K562 (cell line): ENCODE results near the gene RNF217. TPM values are rescaled to one million over a fixed set of nuclear protein-coding genes. Genes with fewer than 3 reads are reported as not detected.

Source experiments
- ATAC-seq: fragments of 200-7000 bp; cut with Tn5 transposase; 3 replicates; pipeline ENCODE4 v1.9.1; 2020; ENCODE audit warnings: moderate library complexity
- BruUV-seq: library from RNA; stranded (reverse); fragments of 400-500 nt; replicated peaks from 2 replicates; lab custom pipeline; 2021; lab: Mats Ljungman, UMichigan
- CTCF ChIA-PET: fragments of 300-600 bp; formaldehyde crosslinking; extraction: SDS; loops from one replicate; lab custom pipeline; 2021; ENCODE audit warnings: low intra/inter-chr PET ratio; lab: Yijun Ruan, JAX
- POLR2A ChIA-PET: fragments of 300-600, 350-650 bp; sonication (Branson Sonifier 250); formaldehyde crosslinking; extraction: SDS; loops from one replicate; lab custom pipeline; 2021; ENCODE audit warnings: antibody characterized with exemption, inconsistent platforms; lab: Yijun Ruan, JAX
- DNase-seq, 4 experiments: peaks; one replicate each; pipeline versions ENCODE4 v3.0.0 to v3.0.0-alpha.2; 2011 to 2018; ENCODE audit warnings: low spot score in 3 of 4, mixed read lengths in 3 of 4; ENCODE audit errors: extremely low read depth in 1 of 4
- FAIRE-seq: peaks from 2 replicates; lab custom pipeline; 2011; peaks lifted over from hg19 to GRCh38; lab: Jason Lieb, UNC
- H2AFZ ChIP-seq: 2 replicates; pipeline ENCODE4 v1.6.0; 2011; ENCODE audit warnings: low read depth, low read length, control low read depth, inconsistent platforms
- H3K27ac ChIP-seq: fragments of 200-600 bp; 3 replicates; pipeline ENCODE4 v1.8.0; 2011; ENCODE audit warnings: low read depth, mild to moderate bottlenecking, control low read depth, inconsistent platforms, low read length, moderate library complexity, mixed read lengths; ENCODE audit errors: extremely low read depth
- H3K27me3 ChIP-seq, 2 experiments: fragments of 300-600 bp in 1 of 2; 2 replicates in 1 of 2; 3 replicates in 1 of 2; pipeline versions ENCODE4 v1.6.0 to v1.8.0; 2011; ENCODE audit warnings: inconsistent platforms in 2 of 2, low read length in 2 of 2, mild to moderate bottlenecking in 1 of 2, mixed read lengths in 1 of 2, moderate library complexity in 1 of 2; ENCODE audit not compliant: control insufficient read depth in 2 of 2, insufficient read depth in 2 of 2
- H3K36me3 ChIP-seq: fragments of 300-600 bp; 3 replicates; pipeline ENCODE4 v1.8.0; 2011; ENCODE audit warnings: mild to moderate bottlenecking, low read length, inconsistent platforms; ENCODE audit not compliant: control insufficient read depth, insufficient read depth
- H3K4me1 ChIP-seq, 2 experiments: fragments of 200-600 bp in 1 of 2; replicated peaks in 1 of 2; 2 replicates in 1 of 2; 3 replicates in 1 of 2; pipeline versions ENCODE4 v1.5.1 to v1.8.0; 2011; ENCODE audit warnings: inconsistent platforms in 2 of 2, low read length in 2 of 2, mild to moderate bottlenecking in 1 of 2, mixed read lengths in 1 of 2, moderate library complexity in 1 of 2; ENCODE audit not compliant: control insufficient read depth in 2 of 2, insufficient read depth in 2 of 2
- H3K4me2 ChIP-seq: 2 replicates; pipeline ENCODE4 v1.6.1; 2011; ENCODE audit warnings: low read length, control low read depth, inconsistent platforms, mixed read lengths; ENCODE audit not compliant: insufficient read depth
- H3K4me3 ChIP-seq: fragments of 200-600 bp; sonication (generic), shearing (Covaris generic); 2 replicates; pipeline ENCODE4 v1.5.1; 2016; ENCODE audit warnings: control low read depth, inconsistent platforms
- H3K79me2 ChIP-seq: fragments of 200-600 bp; 3 replicates; pipeline ENCODE4 v1.8.0; 2011; ENCODE audit warnings: low read length, inconsistent platforms; ENCODE audit not compliant: control insufficient read depth, insufficient read depth
- H3K9ac ChIP-seq, 2 experiments: 2 replicates each; pipeline versions ENCODE4 v1.6.0 to v1.6.1; 2011; ENCODE audit warnings: low read depth in 2 of 2, low read length in 2 of 2, control low read depth in 1 of 2, inconsistent platforms in 1 of 2, mild to moderate bottlenecking in 1 of 2, mixed read lengths in 1 of 2; ENCODE audit not compliant: insufficient read depth in 1 of 2
- H3K9me1 ChIP-seq: one replicate; pipeline ENCODE4 v1.6.0; 2011; ENCODE audit warnings: inconsistent platforms, mild to moderate bottlenecking, low read length, moderate library complexity; ENCODE audit not compliant: control insufficient read depth, insufficient read depth
- H3K9me3 ChIP-seq: replicated peaks from 2 replicates; pipeline ENCODE4 v1.5.1; 2011; ENCODE audit warnings: low read depth, low read length, inconsistent platforms; ENCODE audit not compliant: control insufficient read depth, insufficient read depth
- H4K20me1 ChIP-seq: replicated peaks from 2 replicates; pipeline ENCODE4 v1.6.1; 2011; ENCODE audit warnings: low read length, inconsistent platforms, mixed read lengths; ENCODE audit not compliant: control insufficient read depth, insufficient read depth
- CC2D1A ChIP-seq: fragments of 450-650 bp; IDR thresholded peaks from 2 replicates; pipeline ENCODE4 v1.6.1; 2017; ENCODE audit warnings: mild to moderate bottlenecking
- KLF16 ChIP-seq: IDR thresholded peaks from 2 replicates; pipeline ENCODE4 v1.6.1; 2016; ENCODE audit warnings: antibody characterized with exemption
- MAFG ChIP-seq: fragments of 450-650 bp; conservative IDR thresholded peaks from 2 replicates; pipeline ENCODE4 v1.6.1; 2016; ENCODE audit warnings: missing genetic modification characterization, missing compliant biosample characterization
- MYNN ChIP-seq, 2 experiments: sonication (generic); formaldehyde crosslinking in 1 of 2; IDR thresholded peaks; 2 replicates each; pipeline versions ENCODE4 v1.5.0 to v1.6.1; 2016 to 2020; ENCODE audit warnings: antibody characterized with exemption in 1 of 2, missing genetic modification reagents in 1 of 2
- NR4A1 ChIP-seq, 2 experiments: fragments of 250-450 bp in 1 of 2; fragments of 450-650 bp in 1 of 2; sonication (Bioruptor Pico) in 1 of 2; IDR thresholded peaks; 2 replicates each; pipeline versions ENCODE4 v1.4.0 to v1.6.1; 2016 to 2020; ENCODE audit warnings: mild to moderate bottlenecking in 2 of 2, missing compliant biosample characterization in 1 of 2, missing genetic modification characterization in 1 of 2, moderate library complexity in 1 of 2
- PHTF2 ChIP-seq: fragments of 250-450 bp; sonication (Bioruptor Pico); IDR thresholded peaks from 2 replicates; pipeline ENCODE4 v1.5.0; 2021; ENCODE audit warnings: mild to moderate bottlenecking
- RAD21 ChIP-seq, 2 experiments: fragments of 250-450 bp in 1 of 2; fragments of 450-650 bp in 1 of 2; sonication (Bioruptor Pico) in 1 of 2; formaldehyde crosslinking in 1 of 2; IDR thresholded peaks in 1 of 2; conservative IDR thresholded peaks in 1 of 2; 2 replicates each; pipeline versions ENCODE4 v1.4.0 to v1.8.0; 2020 to 2022; ENCODE audit warnings: mild to moderate bottlenecking in 2 of 2, moderate library complexity in 1 of 2
- RCOR1 ChIP-seq, 2 experiments: IDR thresholded peaks; 2 replicates each; pipeline ENCODE4 v1.6.1; 2012; ENCODE audit warnings: low read depth in 2 of 2, low read length in 2 of 2, borderline replicate concordance in 1 of 2, improper control_type of control experiment in 1 of 2
- YBX1 ChIP-seq: fragments of 450-650 bp; IDR thresholded peaks from 2 replicates; pipeline ENCODE4 v1.7.1; 2016; ENCODE audit warnings: mild to moderate bottlenecking
- ZNF23 ChIP-seq: fragments of 250-450 bp; sonication (Bioruptor Pico); IDR thresholded peaks from 2 replicates; pipeline ENCODE4 v1.4.0; 2020; ENCODE audit warnings: mild to moderate bottlenecking
- WGBS: fragments of 100-300 bp; shearing (Covaris generic); methylation state at CpG from one replicate; pipeline ENCODE4 v1.1.6; 2016; ENCODE audit warnings: low coverage, mixed read lengths; ENCODE audit not compliant: insufficient coverage; ENCODE audit errors: missing lambda C conversion rate; 5-methylcytosine and 5-hydroxymethylcytosine counted together
- in situ Hi-C: fragments of 300-500 bp; cut with MboI; formaldehyde crosslinking; loops from 4 replicates; pipeline ENCODE4 v1.15.0; 2018; ENCODE audit warnings: inconsistent platforms, mixed read lengths
- intact Hi-C: fragments of 100-400 bp; cut with micrococcal nuclease; formaldehyde crosslinking; loops from 2 replicates; pipeline ENCODE4 v1.14.2; 2022
- polyA plus RNA-seq, 8 experiments: library from polyadenylated mRNA; depleted of rRNA in 4 of 8; stranded (reverse) in 5 of 8; unstranded in 3 of 8; fragments of >200 nt; fragmentation: Nextera tagmentation in 2 of 8; fragmentation: Illumina TruSeq in 1 of 8; extraction: Ambion mirVana in 2 of 8; extraction: Trizol in 1 of 8; gene quantifications; 2 replicates each; pipeline versions ENCODE4 v1.2.1 to v1.2.3, GENCODE V29; 2011 to 2014; ENCODE audit warnings: inconsistent platforms in 1 of 8, missing spikeins in 1 of 8
- total RNA-seq, 7 experiments: library from RNA; depleted of rRNA in 6 of 7; stranded (reverse); fragments of >200 nt in 6 of 7; fragmentation: Illumina TruSeq in 2 of 7; extraction: Trizol in 2 of 7; gene quantifications; 2 replicates each; pipeline versions ENCODE4 v1.2.1 to v1.2.3, GENCODE V29; 2011 to 2021; ENCODE audit warnings: low replicate concordance in 1 of 7
- TF ChIP-seq, protein P1 (sequence below): fragments of 450-650 bp; IDR thresholded peaks from 2 replicates; pipeline ENCODE4 v1.6.1; 2017; ENCODE audit warnings: antibody characterized with exemption, mild to moderate bottlenecking
- TF ChIP-seq, protein P2 (sequence below): fragments of 450-650 bp; IDR thresholded peaks from 2 replicates; pipeline ENCODE4 v1.6.1; 2017; ENCODE audit warnings: antibody characterized with exemption

The RNF217 gene
- total and polyA plus RNA-seq, 9 of the 15 experiments (the other 6 are each of a cell fraction or from before 2014, with no cell fraction given) = 2.9 to 25.6 (median 12.0) TPM

GRCh38 chr6:125082908-125083683 is 120.9 kb downstream of the RNF217 start:
- Histone ChIP-seq H3K4me3 (no peak overlapping the region), H3K9me1 (no peaks in the 10 kb centered on the region), H3K9me3 (no peaks in the 10 kb centered on the region), H2AFZ (peak overlapping the region; percentile 44; the same call in 1 of the 2 replicates), H3K79me2 (peaks cover 26% of the 10 kb centered on the region), H3K9ac (peak overlapping the region in 1 of 2 experiments; percentile 65; a peak in 2 of 4 replicates), H3K4me2 (peak overlapping the region; percentile 54), H3K27ac (peak overlapping the region; percentile 86), H4K20me1 (no peaks in the 10 kb centered on the region), H3K36me3 (peaks cover 44% of the 10 kb centered on the region), H3K4me1 (peaks cover 3 to 59% of the 10 kb centered on the region in 2 experiments), H3K27me3 (no peaks in the 10 kb centered on the region)
- BruUV-seq = no TSS peak
- ChIA-PET POLR2A (interaction anchor here (0.6 to 1.5 kb wide), 6 partner anchors 10 to 412 kb away, joined by 3 to 7 read pairs (median 4); no protein-coding TSS in a partner anchor), CTCF (interaction anchor here (0.6 kb wide), 1 partner anchor 262 kb away, joined by 3 read pairs; no protein-coding TSS in a partner anchor)
- DNase-seq = peak; percentile 57 to 95 (median 70)
- in situ Hi-C loops = no loop called here
- peak; percentile 95 for FAIRE-seq
- intact Hi-C loops = loop anchor here (1.0 to 5.0 kb wide), 3 partner anchors 71 to 118 kb away; no protein-coding TSS in a partner anchor
- peak; percentile 91 for ATAC-seq
- WGBS = 0% methylated on average over 8 of the region's 8 CpGs
- TF ChIP-seq, protein P1, sequence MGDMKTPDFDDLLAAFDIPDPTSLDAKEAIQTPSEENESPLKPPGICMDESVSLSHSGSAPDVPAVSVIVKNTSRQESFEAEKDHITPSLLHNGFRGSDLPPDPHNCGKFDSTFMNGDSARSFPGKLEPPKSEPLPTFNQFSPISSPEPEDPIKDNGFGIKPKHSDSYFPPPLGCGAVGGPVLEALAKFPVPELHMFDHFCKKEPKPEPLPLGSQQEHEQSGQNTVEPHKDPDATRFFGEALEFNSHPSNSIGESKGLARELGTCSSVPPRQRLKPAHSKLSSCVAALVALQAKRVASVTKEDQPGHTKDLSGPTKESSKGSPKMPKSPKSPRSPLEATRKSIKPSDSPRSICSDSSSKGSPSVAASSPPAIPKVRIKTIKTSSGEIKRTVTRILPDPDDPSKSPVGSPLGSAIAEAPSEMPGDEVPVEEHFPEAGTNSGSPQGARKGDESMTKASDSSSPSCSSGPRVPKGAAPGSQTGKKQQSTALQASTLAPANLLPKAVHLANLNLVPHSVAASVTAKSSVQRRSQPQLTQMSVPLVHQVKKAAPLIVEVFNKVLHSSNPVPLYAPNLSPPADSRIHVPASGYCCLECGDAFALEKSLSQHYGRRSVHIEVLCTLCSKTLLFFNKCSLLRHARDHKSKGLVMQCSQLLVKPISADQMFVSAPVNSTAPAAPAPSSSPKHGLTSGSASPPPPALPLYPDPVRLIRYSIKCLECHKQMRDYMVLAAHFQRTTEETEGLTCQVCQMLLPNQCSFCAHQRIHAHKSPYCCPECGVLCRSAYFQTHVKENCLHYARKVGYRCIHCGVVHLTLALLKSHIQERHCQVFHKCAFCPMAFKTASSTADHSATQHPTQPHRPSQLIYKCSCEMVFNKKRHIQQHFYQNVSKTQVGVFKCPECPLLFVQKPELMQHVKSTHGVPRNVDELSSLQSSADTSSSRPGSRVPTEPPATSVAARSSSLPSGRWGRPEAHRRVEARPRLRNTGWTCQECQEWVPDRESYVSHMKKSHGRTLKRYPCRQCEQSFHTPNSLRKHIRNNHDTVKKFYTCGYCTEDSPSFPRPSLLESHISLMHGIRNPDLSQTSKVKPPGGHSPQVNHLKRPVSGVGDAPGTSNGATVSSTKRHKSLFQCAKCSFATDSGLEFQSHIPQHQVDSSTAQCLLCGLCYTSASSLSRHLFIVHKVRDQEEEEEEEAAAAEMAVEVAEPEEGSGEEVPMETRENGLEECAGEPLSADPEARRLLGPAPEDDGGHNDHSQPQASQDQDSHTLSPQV = peak; percentile 75
- TF ChIP-seq KLF16 = peak; percentile 84; the same call in 1 of the 2 replicates
- no peak for TF ChIP-seq MAFG (tag)
- TF ChIP-seq PHTF2 (CRISPR knock-in tag) = no peak
- TF ChIP-seq, protein P2, sequence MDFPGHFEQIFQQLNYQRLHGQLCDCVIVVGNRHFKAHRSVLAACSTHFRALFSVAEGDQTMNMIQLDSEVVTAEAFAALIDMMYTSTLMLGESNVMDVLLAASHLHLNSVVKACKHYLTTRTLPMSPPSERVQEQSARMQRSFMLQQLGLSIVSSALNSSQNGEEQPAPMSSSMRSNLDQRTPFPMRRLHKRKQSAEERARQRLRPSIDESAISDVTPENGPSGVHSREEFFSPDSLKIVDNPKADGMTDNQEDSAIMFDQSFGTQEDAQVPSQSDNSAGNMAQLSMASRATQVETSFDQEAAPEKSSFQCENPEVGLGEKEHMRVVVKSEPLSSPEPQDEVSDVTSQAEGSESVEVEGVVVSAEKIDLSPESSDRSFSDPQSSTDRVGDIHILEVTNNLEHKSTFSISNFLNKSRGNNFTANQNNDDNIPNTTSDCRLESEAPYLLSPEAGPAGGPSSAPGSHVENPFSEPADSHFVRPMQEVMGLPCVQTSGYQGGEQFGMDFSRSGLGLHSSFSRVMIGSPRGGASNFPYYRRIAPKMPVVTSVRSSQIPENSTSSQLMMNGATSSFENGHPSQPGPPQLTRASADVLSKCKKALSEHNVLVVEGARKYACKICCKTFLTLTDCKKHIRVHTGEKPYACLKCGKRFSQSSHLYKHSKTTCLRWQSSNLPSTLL = no peak
- no peak for TF ChIP-seq YBX1
- TF ChIP-seq RCOR1 (IDR thresholded peaks at IDR 0.05; ENCODE audit: borderline replicate concordance in 1 of 2, low read depth in 2 of 2, low read length in 2 of 2) = peak; percentile 58 to 82; a peak in 3 of 4 replicates
- peak in 1 of 2 experiments; percentile 31; a peak in 2 of 4 replicates for TF ChIP-seq RAD21 (CRISPR knock-in tag; conservative IDR thresholded peaks at IDR 0.05 in 1 of 2, IDR thresholded peaks at IDR 0.05 in 1 of 2)
- peak; percentile 95 for TF ChIP-seq CC2D1A
- peak; percentile 48; the same call in 1 of the 2 replicates for TF ChIP-seq MYNN (IDR thresholded peaks at IDR 0.05)
- TF ChIP-seq MYNN (CRISPR knock-in tag; IDR thresholded peaks at IDR 0.05) = no peak
- no peak for TF ChIP-seq ZNF23
- TF ChIP-seq NR4A1 (CRISPR knock-in tag; IDR thresholded peaks at IDR 0.05) = no peak
- peak; percentile 75; the same call in 1 of the 2 replicates for TF ChIP-seq NR4A1 (tag; IDR thresholded peaks at IDR 0.05)
